ENCODE measurements around the gene SOAT1.
"Not testable (repeated sequence)": the region's sequence is repeated elsewhere in the genome, so short reads cannot be mapped to it uniquely, and the experiment has no call there.

Gene SOAT1

GRCh38 chr1:179310291-179310690 is 16.7 kb downstream of the SOAT1 start:
- no peak for DNase-seq

- DNase-seq, result no peak
These were observed 17.1 kb downstream of the SOAT1 start for GRCh38 chr1:179310721-179311120.

GRCh38 chr1:179311149-179311700 is 17.6 kb downstream of the SOAT1 start:
- no peak for DNase-seq

GRCh38 chr1:179313004-179313403 is 19.4 kb downstream of the SOAT1 start:
- no peak for DNase-seq

- DNase-seq, result no peak
These were observed 21.3 kb downstream of the SOAT1 start for GRCh38 chr1:179314928-179315327.

GRCh38 chr1:179318491-179318890 is 24.9 kb downstream of the SOAT1 start:
- DNase-seq, result no peak

- no peak for DNase-seq
These were observed 28.1 kb downstream of the SOAT1 start for GRCh38 chr1:179321533-179322216.

- DNase-seq, result no peak
These were observed 29.0 kb downstream of the SOAT1 start for GRCh38 chr1:179322557-179322956.

GRCh38 chr1:179323436-179323835 is 29.8 kb downstream of the SOAT1 start:
- DNase-seq, result no peak

- DNase-seq, result no peak
These were observed 32.2 kb downstream of the SOAT1 start for GRCh38 chr1:179325836-179326235.

GRCh38 chr1:179326746-179327145 is 33.1 kb downstream of the SOAT1 start:
- no peak for DNase-seq

- no peak for DNase-seq
These were observed 33.6 kb downstream of the SOAT1 start for GRCh38 chr1:179327196-179327595.

- no peak for DNase-seq
These were observed 34.1 kb downstream of the SOAT1 start for GRCh38 chr1:179327679-179328078.

GRCh38 chr1:179329862-179330261 is 36.3 kb downstream of the SOAT1 start:
- no peak for DNase-seq

GRCh38 chr1:179334440-179334839 is 40.8 kb downstream of the SOAT1 start:
- no peak for DNase-seq

- no peak for DNase-seq
These were observed 43.7 kb downstream of the SOAT1 start for GRCh38 chr1:179337288-179337687.

- DNase-seq, result no peak
These were observed 44.5 kb downstream of the SOAT1 start for GRCh38 chr1:179337942-179338560.

GRCh38 chr1:179340918-179341317 is 47.3 kb downstream of the SOAT1 start:
- no peak for DNase-seq

GRCh38 chr1:179341943-179342547 is 48.4 kb downstream of the SOAT1 start:
- DNase-seq, result no peak

- no peak for DNase-seq
These were observed 49.3 kb downstream of the SOAT1 start for GRCh38 chr1:179342740-179343404.

GRCh38 chr1:179351281-179351680 is 57.7 kb downstream of the SOAT1 start:
- no peak for DNase-seq

- no peak for DNase-seq
These were observed 58.6 kb downstream of the SOAT1 start for GRCh38 chr1:179352236-179352635.

- no peak for DNase-seq
These were observed 59.9 kb downstream of the SOAT1 start for GRCh38 chr1:179353546-179353945.

GRCh38 chr1:179361631-179362030 is 68.0 kb downstream of the SOAT1 start:
- DNase-seq, result not testable (repeated sequence)

Measured in NCI-H510A (cell line).